Naive B cell (primary cell): Measurements from ENCODE around the gene NFIB. TPM values are rescaled to one million over a fixed set of nuclear protein-coding genes. Genes with fewer than 3 reads are reported as not detected.
A peak's percentile ranks its signal among the peaks of the same experiment; 100 is the strongest.

Experiments
- ATAC-seq, 2 donors: fragments of 150-1000 bp; cut with Tn5 transposase; 2 replicates each; pipeline ENCODE4 v1.10.0; 2021; ENCODE audit warnings: low read depth in 2 of 2, mild to moderate bottlenecking in 2 of 2, moderate library complexity in 2 of 2
- DNase-seq: peaks from one replicate; pipeline ENCODE4 v3.0.0; 2022
- H3K27ac Mint-ChIP-seq, 6 donors: one replicate each; pipeline ENCODE4 v1.8.0; 2020 to 2022; ENCODE audit warnings: mild to moderate bottlenecking in 6 of 6, mixed read lengths in 6 of 6, moderate library complexity in 5 of 6, inconsistent platforms in 2 of 6
- H3K27me3 Mint-ChIP-seq, 3 donors: one replicate each; pipeline ENCODE4 v1.8.0; 2021 to 2022; ENCODE audit warnings: mixed read lengths in 3 of 3, mild to moderate bottlenecking in 1 of 3
- H3K36me3 Mint-ChIP-seq, 2 donors: one replicate each; pipeline ENCODE4 v1.8.0; 2020 to 2022; ENCODE audit warnings: mixed read lengths in 2 of 2, inconsistent platforms in 1 of 2, mild to moderate bottlenecking in 1 of 2
- H3K4me1 Mint-ChIP-seq, 3 donors: one replicate each; pipeline ENCODE4 v1.8.0; 2020 to 2022; ENCODE audit warnings: mixed read lengths in 3 of 3, inconsistent platforms in 1 of 3, mild to moderate bottlenecking in 1 of 3, moderate library complexity in 1 of 3
- H3K4me3 Mint-ChIP-seq, 8 donors: one replicate each; pipeline ENCODE4 v1.8.0; 2020 to 2022; ENCODE audit warnings: mild to moderate bottlenecking in 8 of 8, mixed read lengths in 8 of 8, moderate library complexity in 8 of 8, inconsistent platforms in 2 of 8
- H3K9me3 Mint-ChIP-seq, 7 donors: one replicate each; pipeline ENCODE4 v1.8.0; 2020 to 2022; ENCODE audit warnings: mixed read lengths in 7 of 7, mild to moderate bottlenecking in 5 of 7, inconsistent platforms in 2 of 7, moderate library complexity in 1 of 7
- polyA plus RNA-seq, 6 donors: library from polyadenylated mRNA; unstranded; fragments of 300-500 nt; fragmentation: Illumina TruSeq; gene quantifications; one replicate each; pipeline ENCODE4 v1.2.3, GENCODE V29; 2021; ENCODE audit warnings: low read depth in 6 of 6

Gene NFIB
- polyA plus RNA-seq, 6 donors from 2014 or later = 0.31 to 0.69 (median 0.41) TPM; not detected in 3

DNA sequence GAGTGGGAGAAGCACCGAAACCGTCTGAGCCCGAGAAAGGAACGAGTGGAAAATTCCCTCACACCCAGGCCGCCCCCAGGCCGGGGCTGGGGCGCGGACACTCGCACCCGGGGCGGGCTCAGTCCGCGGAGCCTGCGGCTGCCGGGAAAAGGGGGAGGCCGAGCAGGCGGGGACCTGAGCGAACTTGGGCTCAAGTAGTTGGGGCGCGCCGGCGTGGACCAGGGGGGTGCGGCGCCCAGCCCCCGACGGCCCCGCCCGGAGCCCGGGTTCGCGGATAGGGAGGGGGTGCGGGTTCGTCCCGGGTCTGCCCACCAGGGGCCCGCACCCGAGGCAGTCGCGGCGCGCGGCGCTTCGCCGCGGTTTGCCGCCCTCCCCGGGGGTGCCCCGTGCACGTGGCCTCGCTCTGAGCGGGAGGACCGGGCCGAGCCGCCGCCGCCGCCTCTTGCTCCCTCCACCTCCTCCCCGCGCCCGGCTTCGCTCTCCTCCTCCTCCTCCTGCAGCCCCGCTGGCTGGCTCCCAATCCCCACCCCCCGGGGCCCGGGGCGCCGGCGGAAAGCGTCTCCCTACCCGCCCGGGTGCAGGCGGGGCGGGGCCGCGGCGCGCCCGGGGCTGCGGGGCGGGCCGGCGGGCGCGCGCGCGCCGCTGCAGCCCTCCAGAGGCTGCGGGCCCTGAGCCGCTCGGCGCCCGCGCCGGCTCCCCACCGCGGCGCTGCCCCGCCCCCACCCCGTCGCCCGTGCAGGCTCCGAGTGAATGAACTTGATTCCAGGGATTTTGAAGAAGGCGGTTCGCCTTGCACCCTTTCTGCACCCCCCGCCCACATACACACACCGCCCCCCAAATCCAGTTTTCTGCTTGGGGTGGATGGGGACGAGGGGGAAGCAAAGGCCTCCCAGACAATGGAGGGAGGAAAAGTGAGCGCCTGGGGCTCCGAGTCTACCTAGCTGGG, 1.3 kb upstream of the NFIB start:
- Mint-ChIP-seq H3K27ac (no peak overlapping the region), H3K27me3 (peaks cover 57 to 61% (median 57%) of the 10 kb centered on the region in 3 donors), H3K4me1 (peaks cover 17 to 29% (median 18%) of the 10 kb centered on the region in 3 donors), H3K4me3 (peak overlapping the region; percentile 78 to 92 (median 85)), H3K36me3 (peaks cover 0 to 8% of the 10 kb centered on the region in 2 donors), H3K9me3 (peaks cover 0 to 19% (median 7%) of the 10 kb centered on the region in 7 donors)
- DNase-seq (no peak), ATAC-seq (peak; percentile 35 to 43)

DNA sequence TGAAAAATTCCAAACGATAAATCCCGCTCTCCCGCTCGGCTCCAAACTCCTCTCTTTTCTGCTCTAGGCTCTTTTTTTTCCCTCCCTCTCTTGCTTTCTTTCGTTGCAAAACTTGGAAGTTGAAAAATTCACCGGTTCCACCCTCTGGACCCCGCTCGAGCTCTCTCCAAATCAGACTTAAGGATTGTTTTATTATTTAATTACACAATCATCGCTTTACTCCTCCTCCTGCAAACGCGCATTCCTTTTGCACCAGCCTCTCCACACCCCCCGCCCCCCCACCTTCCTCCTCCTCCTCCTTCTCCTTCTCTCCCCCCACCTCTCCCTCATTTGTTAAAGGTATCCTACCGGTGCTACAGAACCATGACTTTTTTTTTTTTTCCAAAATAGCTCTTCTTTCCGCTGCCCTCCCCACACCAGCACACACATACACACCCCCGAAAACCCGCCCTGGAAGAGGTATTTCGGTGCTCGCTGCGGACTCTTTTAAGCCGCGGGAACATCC, 535 bp upstream of the NFIB start:
- DNase-seq (no peak), ATAC-seq (no peak)
- Mint-ChIP-seq H3K27me3 (peaks cover 57 to 61% (median 59%) of the 10 kb centered on the region in 3 donors), H3K9me3 (peaks cover 0 to 19% (median 7%) of the 10 kb centered on the region in 7 donors), H3K36me3 (peaks cover 0 to 8% of the 10 kb centered on the region in 2 donors), H3K4me1 (peaks cover 17 to 29% (median 18%) of the 10 kb centered on the region in 3 donors), H3K4me3 (peak overlapping the region; percentile 78 to 92 (median 83)), H3K27ac (peak overlapping the region in 2 of 6 donors; percentile 59 to 81)

DNA sequence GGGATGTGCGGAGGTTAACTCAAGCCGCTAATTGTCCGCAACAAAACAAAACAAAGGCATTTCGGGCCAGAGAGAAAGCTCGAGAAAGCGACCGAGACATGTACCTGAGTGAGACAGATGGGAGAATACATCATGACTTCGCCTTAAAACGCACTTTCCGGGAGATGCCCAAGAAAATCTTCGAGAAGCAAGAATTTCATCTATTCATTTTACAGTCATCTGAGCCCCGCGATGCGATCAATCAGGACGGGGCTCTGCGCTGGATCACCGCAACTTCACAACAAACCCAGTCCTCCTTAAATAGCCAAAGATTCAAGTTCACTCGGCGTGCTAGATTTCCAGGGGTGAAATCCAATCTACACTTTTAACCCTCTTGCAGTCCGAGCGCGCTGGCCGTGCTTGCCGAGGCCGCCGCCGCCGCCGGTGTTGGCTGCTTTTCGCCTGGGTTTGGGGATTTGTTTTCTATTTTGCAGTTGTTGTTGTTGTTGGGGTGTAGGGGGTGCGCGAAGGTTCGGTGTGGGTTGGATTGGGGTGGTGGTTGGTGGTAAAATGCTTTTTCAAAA, 482 bp downstream of the NFIB start:
- Mint-ChIP-seq H3K36me3 (peaks cover 0 to 8% of the 10 kb centered on the region in 2 donors), H3K9me3 (peaks cover 0 to 19% (median 7%) of the 10 kb centered on the region in 7 donors), H3K27me3 (peaks cover 53 to 62% (median 62%) of the 10 kb centered on the region in 3 donors), H3K4me3 (peak overlapping the region; percentile 80 to 87 (median 84)), H3K4me1 (peaks cover 17 to 29% (median 18%) of the 10 kb centered on the region in 3 donors), H3K27ac (peak overlapping the region in 1 of 6 donors; percentile 33)
- ATAC-seq (no peak), DNase-seq (no peak)

DNA sequence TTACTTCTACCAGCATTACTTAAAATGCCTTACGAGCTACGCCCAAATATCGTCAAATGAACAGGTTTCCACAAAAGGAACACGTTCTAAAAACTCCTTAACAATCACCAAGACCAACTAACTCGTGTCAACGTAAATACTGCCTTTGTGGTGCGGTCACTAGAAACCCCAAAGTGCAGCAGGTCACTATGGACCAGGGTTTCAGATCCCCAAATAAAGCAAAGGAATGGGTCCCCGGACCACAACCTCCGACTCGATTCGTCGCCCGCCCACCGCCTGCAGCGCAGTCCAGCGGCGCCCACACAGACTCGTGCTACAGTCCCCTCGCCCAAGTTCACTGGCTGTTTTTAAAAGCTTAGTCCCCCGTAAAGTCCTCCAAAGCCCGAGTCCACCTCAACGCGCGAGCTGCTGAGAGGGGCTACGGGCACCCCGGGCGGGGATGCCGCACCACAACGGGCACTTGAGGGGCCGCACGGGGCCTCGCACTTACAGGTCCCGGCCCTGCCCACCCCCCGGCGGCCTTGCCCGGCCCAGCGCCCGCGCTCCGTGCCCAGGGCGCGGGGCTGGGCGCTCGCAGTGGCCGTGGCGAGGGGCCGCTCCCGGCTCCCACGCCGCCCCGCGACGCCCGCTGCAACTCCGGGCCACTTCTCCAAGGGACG, 1.1 kb downstream of the NFIB start:
- DNase-seq (no peak), ATAC-seq (no peak)
- peak overlapping the region; percentile 54 to 87 (median 82) for H3K4me3 Mint-ChIP-seq
- H3K36me3 Mint-ChIP-seq = peaks cover under 1 to 14% of the 10 kb centered on the region in 2 donors
- peaks cover 17 to 29% (median 18%) of the 10 kb centered on the region in 3 donors for H3K4me1 Mint-ChIP-seq
- H3K9me3 Mint-ChIP-seq = peaks cover 0 to 21% (median 7%) of the 10 kb centered on the region in 7 donors
- peak overlapping the region in 2 of 6 donors; percentile 18 to 62 for H3K27ac Mint-ChIP-seq
- H3K27me3 Mint-ChIP-seq = peaks cover 55 to 65% (median 62%) of the 10 kb centered on the region in 3 donors

DNA sequence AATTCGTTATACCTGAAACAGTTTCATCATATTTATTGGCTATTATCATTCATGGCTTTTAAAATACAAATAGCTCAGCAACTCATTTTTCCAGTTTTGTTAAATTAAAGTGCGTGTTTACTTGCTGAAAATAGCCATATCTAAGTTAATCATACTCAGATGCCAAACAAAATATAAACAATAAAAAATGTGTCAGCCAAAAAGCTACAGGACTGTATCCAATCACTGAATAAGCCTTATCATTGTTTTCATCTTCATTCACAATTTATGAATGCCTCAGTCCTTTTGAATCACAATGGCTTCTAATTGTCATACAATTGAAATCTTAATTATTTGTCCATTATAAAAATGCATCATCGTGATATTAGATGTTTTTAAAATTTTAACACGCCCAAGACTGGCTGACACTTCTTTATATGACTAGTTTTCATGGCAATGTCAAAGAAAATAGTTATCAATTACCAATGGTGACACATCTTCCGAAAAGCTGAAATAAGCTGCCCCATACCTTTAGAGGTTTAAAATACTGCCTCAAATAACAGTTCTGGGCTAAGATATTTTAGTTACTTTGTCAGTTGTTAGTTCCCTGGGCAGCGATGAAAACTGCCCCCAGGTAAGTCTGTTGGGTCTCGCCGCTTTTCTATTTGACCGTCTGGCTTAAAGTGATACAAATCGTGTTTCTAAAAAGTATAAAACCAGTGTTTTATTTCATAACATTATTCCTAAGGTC, 1.8 kb downstream of the NFIB start:
- Mint-ChIP-seq H3K27me3 (peaks cover 55 to 65% (median 62%) of the 10 kb centered on the region in 3 donors), H3K4me3 (peak overlapping the region in 5 of 8 donors; percentile 8 to 61 (median 54)), H3K27ac (peak overlapping the region in 1 of 6 donors; percentile 18), H3K36me3 (peaks cover 8 to 14% of the 10 kb centered on the region in 2 donors), H3K4me1 (peaks cover 17 to 23% (median 18%) of the 10 kb centered on the region in 3 donors), H3K9me3 (peaks cover 0 to 15% (median 7%) of the 10 kb centered on the region in 7 donors)
- ATAC-seq (no peak), DNase-seq (no peak)

DNA sequence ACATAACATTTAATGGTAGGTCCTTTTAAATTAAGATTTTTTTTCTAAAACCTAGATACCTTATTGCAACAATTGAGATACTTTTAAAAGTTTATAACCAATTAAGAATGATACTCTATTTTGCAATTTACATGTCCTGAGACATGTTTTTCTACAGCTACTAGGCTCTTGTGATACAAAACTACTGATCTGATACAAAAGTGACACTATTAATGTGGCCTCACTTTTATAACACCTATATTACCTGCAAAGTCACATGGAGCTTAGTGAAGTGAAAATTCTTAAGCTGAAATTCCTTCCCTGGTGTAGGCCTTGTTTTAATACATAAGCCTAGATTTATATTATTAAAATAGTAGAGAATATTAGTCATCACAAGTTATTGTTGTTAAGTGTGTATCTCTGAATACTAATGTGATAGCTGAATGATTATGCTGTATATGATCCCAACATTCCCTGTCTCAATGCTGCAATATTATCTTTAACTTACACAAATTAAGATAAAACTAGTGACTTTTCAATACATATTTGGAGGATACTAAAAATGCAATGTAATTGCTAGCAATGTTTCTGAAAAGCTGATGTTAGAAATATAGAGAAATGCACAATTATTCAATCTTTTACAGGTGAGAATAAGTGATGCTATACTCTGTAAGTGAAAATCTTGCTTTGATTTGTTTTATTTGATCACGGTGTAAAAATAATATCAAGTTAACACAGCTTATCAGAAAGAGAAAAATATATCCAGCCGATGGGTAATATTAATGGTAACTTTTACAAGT, 2.6 kb downstream of the NFIB start:
- Mint-ChIP-seq H3K27me3 (peaks cover 49 to 62% (median 58%) of the 10 kb centered on the region in 3 donors), H3K4me1 (peaks cover 17 to 19% (median 18%) of the 10 kb centered on the region in 3 donors), H3K9me3 (peaks cover 0 to 8% (median 2%) of the 10 kb centered on the region in 7 donors), H3K4me3 (no peak overlapping the region), H3K27ac (no peak overlapping the region), H3K36me3 (peaks cover 8 to 14% of the 10 kb centered on the region in 2 donors)
- ATAC-seq (no peak), DNase-seq (no peak)

DNA sequence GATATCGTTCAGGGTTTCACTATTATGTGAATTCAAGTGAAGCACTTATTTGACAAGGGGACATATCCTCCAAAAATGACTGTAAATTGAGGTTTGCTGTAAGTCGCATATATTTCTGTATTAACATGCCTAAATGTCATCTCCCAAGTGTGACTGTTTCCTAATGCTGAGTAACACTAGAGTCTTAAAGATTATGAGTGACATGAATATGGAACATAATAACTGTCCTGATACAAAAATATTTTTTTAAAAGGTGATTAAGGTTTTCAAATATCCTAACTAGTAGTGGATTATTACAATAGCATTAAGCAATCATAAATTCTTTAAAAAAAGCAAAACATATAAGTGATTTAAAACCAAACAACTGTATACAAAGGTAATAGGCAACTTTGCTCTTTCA, 3.6 kb downstream of the NFIB start:
- Mint-ChIP-seq H3K4me3 (no peak overlapping the region), H3K27ac (no peak overlapping the region), H3K36me3 (peaks cover 7 to 8% of the 10 kb centered on the region in 2 donors), H3K9me3 (peaks cover 0 to 8% (median 2%) of the 10 kb centered on the region in 7 donors), H3K4me1 (peaks cover 12 to 17% (median 13%) of the 10 kb centered on the region in 3 donors), H3K27me3 (peaks cover 45 to 56% (median 52%) of the 10 kb centered on the region in 3 donors)
- ATAC-seq = no peak
- no peak for DNase-seq

DNA sequence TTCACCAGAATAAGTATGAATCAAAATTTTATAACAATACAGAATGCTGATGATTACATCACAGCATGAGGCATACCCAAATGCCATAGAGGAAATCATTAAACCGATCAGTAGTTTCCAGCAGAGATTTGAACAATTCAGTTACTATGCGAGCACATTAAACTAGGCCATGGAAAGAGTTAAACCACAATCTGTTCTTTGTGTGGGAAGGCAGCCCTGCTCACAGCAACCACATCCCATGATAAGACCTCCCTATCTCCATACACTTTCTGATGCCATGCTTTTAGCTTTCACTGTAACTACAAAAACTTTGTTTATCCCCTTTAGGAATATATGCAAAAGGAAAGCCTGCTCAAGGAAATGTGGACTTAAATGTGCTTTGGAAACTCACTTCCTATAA, 4.5 kb downstream of the NFIB start:
- no peak overlapping the region for H3K4me3 Mint-ChIP-seq
- peaks cover 46 to 61% (median 57%) of the 10 kb centered on the region in 3 donors for H3K27me3 Mint-ChIP-seq
- peaks cover 8 to 13% (median 9%) of the 10 kb centered on the region in 3 donors for H3K4me1 Mint-ChIP-seq
- DNase-seq (no peak), ATAC-seq (no peak)
- no peak overlapping the region for H3K27ac Mint-ChIP-seq
- peaks cover 0 to 8% (median 3%) of the 10 kb centered on the region in 7 donors for H3K9me3 Mint-ChIP-seq
- H3K36me3 Mint-ChIP-seq = peaks cover 7 to 8% of the 10 kb centered on the region in 2 donors

DNA sequence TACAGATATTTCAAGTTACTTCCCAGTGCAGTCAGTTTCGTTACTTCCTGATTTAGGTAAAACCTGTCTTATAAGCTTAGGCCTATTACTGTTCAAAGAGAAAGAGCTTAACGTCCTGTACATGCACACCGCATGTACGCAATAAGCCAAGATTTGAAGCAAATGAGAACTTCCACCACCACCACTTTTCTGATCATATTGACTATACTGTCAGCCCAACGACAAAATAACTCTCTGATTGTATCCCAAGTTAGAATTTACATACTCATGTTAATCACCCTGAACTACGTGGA, 5.1 kb downstream of the NFIB start:
- ATAC-seq = no peak
- no peak for DNase-seq
- peaks cover 47 to 61% (median 58%) of the 10 kb centered on the region in 3 donors for H3K27me3 Mint-ChIP-seq

DNA sequence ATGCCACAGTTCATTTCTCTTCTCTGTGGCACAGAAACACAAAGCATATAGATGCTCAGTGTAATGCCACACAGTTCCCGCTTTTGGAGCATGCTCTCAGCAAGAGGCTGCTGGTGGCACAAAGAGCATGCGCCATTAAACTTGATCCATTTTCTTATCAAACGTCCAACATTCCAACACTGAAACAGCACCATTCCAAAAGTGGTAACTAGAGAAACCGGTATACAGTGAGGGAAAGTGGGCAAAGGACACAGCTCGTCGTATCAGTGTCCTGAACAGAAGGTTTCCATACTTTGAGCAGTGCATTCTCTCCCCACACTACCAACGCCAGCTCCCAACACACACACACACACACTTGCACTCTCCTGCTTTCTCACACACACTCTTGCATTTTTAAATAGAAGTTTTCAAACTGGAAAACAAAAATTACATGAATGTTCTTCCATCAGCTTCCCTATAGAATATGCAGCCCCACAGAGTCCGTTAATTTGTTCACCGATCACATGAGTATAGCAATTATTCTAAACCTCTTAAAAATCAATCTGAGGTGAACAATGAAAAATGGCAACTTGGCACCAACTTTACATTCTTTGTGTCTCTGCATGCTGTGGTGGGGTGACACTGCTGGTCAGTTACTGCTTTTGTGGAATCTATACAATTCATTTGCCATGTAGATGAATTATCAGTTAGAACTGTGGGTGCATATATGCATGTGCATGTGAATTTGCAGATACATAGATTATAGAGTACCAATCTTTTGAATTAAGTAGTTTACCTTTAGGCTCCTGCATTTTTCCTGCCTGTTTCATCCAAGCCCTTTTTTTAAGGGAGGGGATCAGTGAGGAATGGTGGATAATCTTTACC, 5.7 kb downstream of the NFIB start:
- Mint-ChIP-seq H3K36me3 (peaks cover 7 to 8% of the 10 kb centered on the region in 2 donors), H3K4me3 (no peak overlapping the region), H3K4me1 (peaks cover 0 to 5% (median under 1%) of the 10 kb centered on the region in 3 donors), H3K27me3 (peaks cover 43 to 58% (median 55%) of the 10 kb centered on the region in 3 donors), H3K9me3 (peaks cover 0 to 8% (median 2%) of the 10 kb centered on the region in 7 donors), H3K27ac (no peak overlapping the region)
- DNase-seq (no peak), ATAC-seq (no peak)

More for the DNA sequence above, 5.1 kb downstream of the NFIB start:
- peaks cover 5 to 10% (median 6%) of the 10 kb centered on the region in 3 donors for H3K4me1 Mint-ChIP-seq
- peaks cover 0 to 8% (median 2%) of the 10 kb centered on the region in 7 donors for H3K9me3 Mint-ChIP-seq
- no peak overlapping the region for H3K27ac Mint-ChIP-seq
- H3K36me3 Mint-ChIP-seq = peaks cover 7 to 8% of the 10 kb centered on the region in 2 donors
- H3K4me3 Mint-ChIP-seq = no peak overlapping the region
